IPS-NIHi11 (cell line): ENCODE data around the gene SLC38A6.

Experiments
- DNase-seq: peaks from one replicate; pipeline ENCODE4 v3.0.0; 2012; ENCODE audit warnings: mixed read lengths, low spot score

The SLC38A6 gene

GRCh38 chr14:60981633-60982455 lies 799 bp downstream of the SLC38A6 start:
- DNase-seq: peak; percentile 9

GRCh38 chr14:60984196-60984595 lies 3.2 kb downstream of the SLC38A6 start:
- DNase-seq: no peak

GRCh38 chr14:60986500-60986899 lies 5.5 kb downstream of the SLC38A6 start:
- DNase-seq: no peak

GRCh38 chr14:60989599-60989998 lies 8.6 kb downstream of the SLC38A6 start:
- no peak for DNase-seq

GRCh38 chr14:60998617-60999016 lies 17.6 kb downstream of the SLC38A6 start:
- DNase-seq: no peak

- no peak for DNase-seq
Measured at GRCh38 chr14:60999536-60999935, 18.5 kb downstream of the SLC38A6 start.

- DNase-seq: no peak
Measured at GRCh38 chr14:61003571-61003970, 22.5 kb downstream of the SLC38A6 start.

GRCh38 chr14:61019537-61019936 lies 38.5 kb downstream of the SLC38A6 start:
- DNase-seq: no peak

GRCh38 chr14:61025251-61026223 lies 44.5 kb downstream of the SLC38A6 start:
- peak; percentile 59 for DNase-seq

- DNase-seq: no peak
Measured at GRCh38 chr14:61026526-61026925, 45.5 kb downstream of the SLC38A6 start.

GRCh38 chr14:61031026-61031425 lies 50.0 kb downstream of the SLC38A6 start:
- no peak for DNase-seq

GRCh38 chr14:61033054-61033453 lies 52.0 kb downstream of the SLC38A6 start:
- no peak for DNase-seq

- DNase-seq: no peak
Measured at GRCh38 chr14:61033855-61034254, 52.8 kb downstream of the SLC38A6 start.

GRCh38 chr14:61034416-61035120 lies 53.5 kb downstream of the SLC38A6 start:
- no peak for DNase-seq

- DNase-seq: no peak
Measured at GRCh38 chr14:61037215-61037614, 56.2 kb downstream of the SLC38A6 start.

- DNase-seq: no peak
Measured at GRCh38 chr14:61041704-61042103, 60.7 kb downstream of the SLC38A6 start.

- DNase-seq: no peak
Measured at GRCh38 chr14:61042220-61042619, 61.2 kb downstream of the SLC38A6 start.

GRCh38 chr14:61043506-61043905 lies 62.5 kb downstream of the SLC38A6 start:
- no peak for DNase-seq

- no peak for DNase-seq
Measured at GRCh38 chr14:61047021-61047420, 66.0 kb downstream of the SLC38A6 start.

GRCh38 chr14:61048640-61049039 lies 67.6 kb downstream of the SLC38A6 start:
- no peak for DNase-seq

- DNase-seq: no peak
Measured at GRCh38 chr14:61050417-61050816, 69.4 kb downstream of the SLC38A6 start.

GRCh38 chr14:61051051-61051450 lies 70.0 kb downstream of the SLC38A6 start:
- no peak for DNase-seq
